Bronchial epithelial cell (primary cell): ENCODE measurements around the gene NRXN3. TPM values are rescaled to one million over a fixed set of nuclear protein-coding genes. Genes with fewer than 3 reads are reported as not detected.

ENCODE experiments used
- DNase-seq: peaks from one replicate; pipeline ENCODE4 v3.0.0-alpha.2; 2010; ENCODE audit warnings: low read depth
- FAIRE-seq: peaks from 2 replicates; lab custom pipeline; 2011; peaks lifted over from hg19 to GRCh38; lab: Jason Lieb, UNC
- H3K27me3 ChIP-seq: 2 replicates; pipeline ENCODE4 v1.5.1; 2011; ENCODE audit warnings: low read length; ENCODE audit not compliant: control insufficient read depth, insufficient read depth
- H3K36me3 ChIP-seq: 2 replicates; pipeline ENCODE4 v1.5.1; 2011; ENCODE audit warnings: low read length; ENCODE audit not compliant: control insufficient read depth, insufficient read depth
- H3K4me3 ChIP-seq: 2 replicates; pipeline ENCODE4 v1.5.1; 2011; ENCODE audit warnings: mild to moderate bottlenecking, low read depth, low read length, control low read depth
- CTCF ChIP-seq: IDR thresholded peaks from 2 replicates; pipeline ENCODE4 v1.5.1; 2011; ENCODE audit warnings: mild to moderate bottlenecking, moderate library complexity, low read length, control low read depth, inconsistent platforms; ENCODE audit not compliant: insufficient read depth, severe bottlenecking
- total RNA-seq: library from RNA; depleted of rRNA; stranded (reverse); fragments of >200 nt; gene quantifications from 2 replicates; pipeline ENCODE4 v1.2.1, GENCODE V29; 2014

NRXN3 gene
- total RNA-seq, 1 donor from 2014 or later: under 0.01 TPM

GRCh38 chr14:78633752-78634151 is 463.6 kb downstream of the NRXN3 start:
- no peak for TF ChIP-seq CTCF
- Histone ChIP-seq H3K4me3 (no peak overlapping the region), H3K36me3 (no peaks in the 10 kb centered on the region), H3K27me3 (no peaks in the 10 kb centered on the region)
- DNase-seq (no peak), FAIRE-seq (no peak)

DNA sequence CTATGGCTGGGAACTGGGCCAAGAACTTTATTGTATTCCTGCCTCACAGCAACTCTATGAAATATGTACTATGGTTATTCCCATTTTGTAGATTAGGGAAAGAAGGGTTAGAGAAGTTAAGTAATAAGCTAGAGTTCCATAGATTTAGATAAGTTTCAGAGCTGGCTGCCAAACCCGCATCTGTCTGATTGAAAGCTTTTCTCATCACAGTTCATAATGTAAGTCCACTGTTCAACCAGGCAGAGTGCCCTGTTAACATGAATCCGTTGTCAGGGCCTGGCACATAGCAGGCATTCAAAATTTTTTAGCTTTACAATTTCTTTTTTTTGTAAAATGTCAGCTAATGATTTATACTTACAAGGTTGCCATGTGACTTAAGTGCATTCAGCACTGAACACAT is 467.3 kb downstream of the NRXN3 start:
- no peaks in the 10 kb centered on the region for H3K27me3 ChIP-seq
- DNase-seq: no peak
- H3K36me3 ChIP-seq: no peaks in the 10 kb centered on the region
- FAIRE-seq: no peak
- no peak for TF ChIP-seq CTCF
- no peak overlapping the region for H3K4me3 ChIP-seq

GRCh38 chr14:78637908-78638475 is 467.8 kb downstream of the NRXN3 start:
- no peak for TF ChIP-seq CTCF
- FAIRE-seq: no peak
- no peak for DNase-seq

DNA sequence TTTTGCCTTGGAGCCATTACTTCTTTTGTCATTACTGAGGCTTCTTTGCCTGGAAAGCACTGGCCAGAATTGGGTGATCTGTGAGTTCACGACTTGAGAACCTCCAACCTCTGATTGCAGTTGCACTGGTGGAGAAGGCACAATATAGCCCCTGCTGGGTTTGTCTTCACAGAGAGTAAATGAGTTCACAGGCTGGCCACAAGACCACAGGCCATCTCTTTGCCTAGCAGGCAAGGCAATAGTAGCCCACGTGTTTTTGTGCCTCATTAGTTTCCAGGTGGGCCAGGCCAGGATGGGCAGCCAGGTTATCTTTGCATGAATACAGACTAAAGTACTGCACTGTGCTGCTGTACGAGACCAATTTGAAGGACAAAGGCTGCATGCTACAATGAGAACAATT is 468.8 kb downstream of the NRXN3 start:
- no peak for TF ChIP-seq CTCF
- DNase-seq (no peak), FAIRE-seq (no peak)
- Histone ChIP-seq H3K27me3 (no peaks in the 10 kb centered on the region), H3K4me3 (no peak overlapping the region), H3K36me3 (no peaks in the 10 kb centered on the region)

More at GRCh38 chr14:78637908-78638475, 467.8 kb downstream of the NRXN3 start:
- no peak overlapping the region for H3K4me3 ChIP-seq
- no peaks in the 10 kb centered on the region for H3K36me3 ChIP-seq
- H3K27me3 ChIP-seq: no peaks in the 10 kb centered on the region

DNA sequence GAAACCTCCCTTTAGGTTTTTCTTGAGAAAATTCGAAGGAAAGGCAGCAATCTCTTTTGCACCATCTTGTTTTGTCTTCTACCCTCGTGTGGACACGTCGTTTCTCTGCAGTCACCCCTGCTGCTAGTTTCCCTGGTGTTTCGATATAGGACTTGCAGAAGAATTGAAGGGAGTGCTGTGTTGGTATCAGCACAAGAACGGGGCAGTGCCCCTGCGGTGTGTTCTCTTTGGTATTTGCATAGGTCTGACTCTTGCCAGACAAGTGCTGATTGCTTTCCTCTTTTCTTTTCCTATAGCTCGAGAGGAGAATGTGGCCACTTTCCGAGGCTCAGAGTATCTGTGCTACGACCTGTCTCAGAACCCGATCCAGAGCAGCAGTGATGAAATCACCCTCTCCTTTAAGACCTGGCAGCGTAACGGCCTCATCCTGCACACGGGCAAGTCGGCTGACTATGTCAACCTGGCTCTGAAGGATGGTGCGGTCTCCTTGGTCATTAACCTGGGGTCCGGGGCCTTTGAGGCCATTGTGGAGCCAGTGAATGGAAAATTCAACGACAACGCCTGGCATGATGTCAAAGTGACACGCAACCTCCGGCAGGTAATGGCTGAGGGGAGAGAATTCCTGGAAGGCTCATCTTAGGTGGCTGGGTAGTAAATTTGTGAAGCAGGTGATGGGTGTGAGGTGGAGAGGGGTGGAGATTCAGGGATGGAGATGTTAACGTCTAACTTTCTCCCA is 474.8 kb downstream of the NRXN3 start:
- TF ChIP-seq CTCF: no peak
- DNase-seq (no peak), FAIRE-seq (no peak)
- H3K36me3 ChIP-seq: no peaks in the 10 kb centered on the region
- no peak overlapping the region for H3K4me3 ChIP-seq
- H3K27me3 ChIP-seq: no peaks in the 10 kb centered on the region
